Right atrium auricular region (tissue), 2 donors: ENCODE measurements around the gene GAGE12J. TPM values are rescaled to one million over a fixed set of nuclear protein-coding genes. Genes with fewer than 3 reads are reported as not detected.
A peak's percentile ranks its signal among the peaks of the same experiment; 100 is the strongest.

ENCODE experiments used
- DNase-seq: peaks from one replicate; pipeline ENCODE4 v3.0.0-alpha.2; 2019; ENCODE audit warnings: low spot score
- H3K27ac ChIP-seq, 2 donors: fragments of 200-600 bp; sonication (generic); 1 replicate in 1 of 2; 2 replicates in 1 of 2; pipeline ENCODE4 v1.5.1; 2016 to 2019
- H3K27me3 ChIP-seq, 2 donors: fragments of 200-600 bp; sonication (generic); one replicate each; pipeline versions ENCODE4 v1.5.1 to v1.6.0; 2017 to 2019
- H3K36me3 ChIP-seq: fragments of 200-600 bp; sonication (generic); one replicate; pipeline ENCODE4 v1.5.1; 2016
- H3K4me1 ChIP-seq, 2 donors: fragments of 200-600 bp; sonication (generic); one replicate each; pipeline versions ENCODE4 v1.5.1 to v1.6.0; 2017 to 2019
- H3K4me3 ChIP-seq, 2 donors: fragments of 200-600 bp; sonication (generic); 1 replicate in 1 of 2; 2 replicates in 1 of 2; pipeline ENCODE4 v1.5.1; 2017 to 2019; ENCODE audit warnings: mild to moderate bottlenecking in 1 of 2, moderate library complexity in 1 of 2
- H3K9me3 ChIP-seq, 2 donors: fragments of 200-600 bp; sonication (generic); one replicate each; pipeline ENCODE4 v1.5.1; 2019
- CTCF ChIP-seq, 2 donors: fragments of 200-600 bp; sonication (generic); IDR thresholded peaks; one replicate each; pipeline ENCODE4 v1.5.1; 2019; ENCODE audit warnings: antibody characterized with exemption in 2 of 2
- total RNA-seq, 2 donors: library from RNA; depleted of rRNA; stranded (reverse); fragments of >200 nt; gene quantifications; one replicate each; pipeline ENCODE4 v1.1.0, GENCODE V29; 2016

GAGE12J gene
- total RNA-seq, 2 donors from 2014 or later: not detected

GRCh38 chrX:49278081-49278480 lies 43.8 kb upstream of the GAGE12J start:
- Histone ChIP-seq H3K4me1 (peaks cover 0 to 6% of the 10 kb centered on the region in 2 donors), H3K4me3 (no peak overlapping the region), H3K27ac (no peak overlapping the region), H3K27me3 (no peaks in the 10 kb centered on the region), H3K36me3 (no peaks in the 10 kb centered on the region), H3K9me3 (no peaks in the 10 kb centered on the region)
- no peak for TF ChIP-seq CTCF (IDR thresholded peaks at IDR 0.05)
- DNase-seq: no peak

GRCh38 chrX:49282647-49283011 lies 39.2 kb upstream of the GAGE12J start:
- no peak for DNase-seq
- peak in 1 of 2 donors; percentile 49 for TF ChIP-seq CTCF (IDR thresholded peaks at IDR 0.05)
- H3K4me1 ChIP-seq: no peaks in the 10 kb centered on the region
- no peak overlapping the region for H3K27ac ChIP-seq
- H3K9me3 ChIP-seq: no peaks in the 10 kb centered on the region
- no peak overlapping the region for H3K4me3 ChIP-seq
- H3K27me3 ChIP-seq: no peaks in the 10 kb centered on the region
- H3K36me3 ChIP-seq: no peaks in the 10 kb centered on the region

GRCh38 chrX:49284212-49284611 lies 37.6 kb upstream of the GAGE12J start:
- Histone ChIP-seq H3K27me3 (no peaks in the 10 kb centered on the region), H3K4me3 (no peak overlapping the region), H3K36me3 (no peaks in the 10 kb centered on the region), H3K9me3 (no peaks in the 10 kb centered on the region), H3K4me1 (no peaks in the 10 kb centered on the region), H3K27ac (no peak overlapping the region)
- no peak for TF ChIP-seq CTCF (IDR thresholded peaks at IDR 0.05)
- DNase-seq: no peak

GRCh38 chrX:49286136-49286535 lies 35.7 kb upstream of the GAGE12J start:
- H3K4me1 ChIP-seq: no peaks in the 10 kb centered on the region
- H3K9me3 ChIP-seq: no peaks in the 10 kb centered on the region
- H3K36me3 ChIP-seq: no peaks in the 10 kb centered on the region
- TF ChIP-seq CTCF (IDR thresholded peaks at IDR 0.05): no peak
- H3K27ac ChIP-seq: no peak overlapping the region
- no peak for DNase-seq
- H3K27me3 ChIP-seq: no peaks in the 10 kb centered on the region
- H3K4me3 ChIP-seq: no peak overlapping the region

GRCh38 chrX:49286581-49286980 lies 35.3 kb upstream of the GAGE12J start:
- TF ChIP-seq CTCF (IDR thresholded peaks at IDR 0.05): no peak
- no peaks in the 10 kb centered on the region for H3K4me1 ChIP-seq
- H3K4me3 ChIP-seq: no peak overlapping the region
- H3K9me3 ChIP-seq: no peaks in the 10 kb centered on the region
- no peaks in the 10 kb centered on the region for H3K36me3 ChIP-seq
- no peak overlapping the region for H3K27ac ChIP-seq
- H3K27me3 ChIP-seq: no peaks in the 10 kb centered on the region
- no peak for DNase-seq

- Histone ChIP-seq H3K4me1 (peaks cover 0 to 7% of the 10 kb centered on the region in 2 donors), H3K27ac (no peak overlapping the region), H3K9me3 (no peaks in the 10 kb centered on the region), H3K4me3 (no peak overlapping the region), H3K27me3 (no peaks in the 10 kb centered on the region), H3K36me3 (no peaks in the 10 kb centered on the region)
- TF ChIP-seq CTCF (IDR thresholded peaks at IDR 0.05): no peak
- DNase-seq: no peak
These were observed 34.2 kb upstream of the GAGE12J start for GRCh38 chrX:49287665-49288064.
